IPS-15b (cell line): ENCODE results near the gene NAV2.

Experiments
- H3K27me3 ChIP-seq: one replicate; pipeline ENCODE4 v1.6.1; 2013; ENCODE audit warnings: low read length; ENCODE audit not compliant: control insufficient read depth, insufficient read depth
- H3K36me3 ChIP-seq: one replicate; pipeline ENCODE4 v1.6.1; 2013; ENCODE audit warnings: low read length; ENCODE audit not compliant: control insufficient read depth, insufficient read depth
- H3K4me1 ChIP-seq: one replicate; pipeline ENCODE4 v1.6.1; 2013; ENCODE audit warnings: mild to moderate bottlenecking, low read length; ENCODE audit not compliant: control insufficient read depth, insufficient read depth
- H3K4me3 ChIP-seq: one replicate; pipeline ENCODE4 v1.5.1; 2013; ENCODE audit warnings: low read depth, low read length
- H3K9ac ChIP-seq: one replicate; pipeline ENCODE4 v1.6.1; 2013; ENCODE audit warnings: low read depth, mild to moderate bottlenecking, low read length
- H3K9me3 ChIP-seq: one replicate; pipeline ENCODE4 v1.6.1; 2013; ENCODE audit warnings: mild to moderate bottlenecking, low read length; ENCODE audit not compliant: control insufficient read depth, insufficient read depth

Gene NAV2

GRCh38 chr11:19739872-19740271, 27.2 kb downstream of the NAV2 start:
- H3K36me3 ChIP-seq = no peaks in the 10 kb centered on the region
- H3K27me3 ChIP-seq = no peaks in the 10 kb centered on the region
- H3K9ac ChIP-seq = no peak overlapping the region
- peaks cover 9% of the 10 kb centered on the region for H3K4me1 ChIP-seq
- no peaks in the 10 kb centered on the region for H3K9me3 ChIP-seq
- no peak overlapping the region for H3K4me3 ChIP-seq

- H3K27me3 ChIP-seq = no peaks in the 10 kb centered on the region
- H3K9ac ChIP-seq = no peak overlapping the region
- H3K9me3 ChIP-seq = no peaks in the 10 kb centered on the region
- H3K36me3 ChIP-seq = no peaks in the 10 kb centered on the region
- H3K4me3 ChIP-seq = no peak overlapping the region
- H3K4me1 ChIP-seq = peaks cover 9% of the 10 kb centered on the region
These were observed 27.9 kb downstream of the NAV2 start for GRCh38 chr11:19740586-19740985.

DNA sequence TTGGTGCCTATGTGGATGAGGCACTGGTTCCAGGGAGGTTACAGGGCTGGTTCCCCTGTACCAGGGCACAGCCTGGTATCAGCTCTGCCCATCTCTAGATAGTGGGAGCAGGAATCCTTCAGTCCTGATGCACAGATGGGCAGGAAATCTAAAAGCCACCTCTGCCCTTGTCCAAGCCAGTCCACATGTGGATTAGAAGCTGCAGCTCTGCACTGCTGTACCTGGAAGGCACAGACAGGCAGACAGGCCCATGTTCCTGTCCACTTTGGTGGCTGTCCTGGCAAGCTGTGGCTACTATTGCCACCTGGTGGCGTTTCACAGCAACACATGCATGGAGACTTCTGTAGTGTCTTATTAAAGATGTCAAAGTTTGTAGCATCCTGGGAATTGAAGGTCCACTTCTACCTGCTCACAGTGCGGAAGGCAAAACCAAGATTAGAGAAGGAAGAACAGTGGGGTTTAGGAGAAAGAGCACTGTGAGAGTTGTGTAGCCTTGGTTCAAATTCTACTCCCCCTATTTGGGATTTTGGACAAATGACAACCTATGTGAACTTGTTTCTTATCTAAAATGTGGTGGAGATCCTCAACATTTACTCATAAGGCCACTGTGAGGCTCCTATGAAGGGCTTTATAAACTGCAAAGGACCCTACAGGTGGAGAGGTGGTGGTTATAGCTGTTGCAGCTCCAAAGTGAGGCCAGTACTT, 30.1 kb downstream of the NAV2 start:
- H3K9ac ChIP-seq = no peak overlapping the region
- H3K27me3 ChIP-seq = no peaks in the 10 kb centered on the region
- H3K36me3 ChIP-seq = no peaks in the 10 kb centered on the region
- peaks cover 9% of the 10 kb centered on the region for H3K4me1 ChIP-seq
- H3K9me3 ChIP-seq = no peaks in the 10 kb centered on the region
- H3K4me3 ChIP-seq = no peak overlapping the region

- H3K36me3 ChIP-seq = no peaks in the 10 kb centered on the region
- H3K9ac ChIP-seq = no peak overlapping the region
- no peaks in the 10 kb centered on the region for H3K27me3 ChIP-seq
- H3K4me1 ChIP-seq = peaks cover 9% of the 10 kb centered on the region
- H3K4me3 ChIP-seq = no peak overlapping the region
- no peaks in the 10 kb centered on the region for H3K9me3 ChIP-seq
These were observed 31.0 kb downstream of the NAV2 start for GRCh38 chr11:19743622-19744021.

GRCh38 chr11:19744130-19744529, 31.5 kb downstream of the NAV2 start:
- no peak overlapping the region for H3K9ac ChIP-seq
- H3K36me3 ChIP-seq = no peaks in the 10 kb centered on the region
- H3K4me3 ChIP-seq = no peak overlapping the region
- no peaks in the 10 kb centered on the region for H3K9me3 ChIP-seq
- no peaks in the 10 kb centered on the region for H3K27me3 ChIP-seq
- H3K4me1 ChIP-seq = peaks cover 9% of the 10 kb centered on the region

GRCh38 chr11:19746086-19746485, 33.4 kb downstream of the NAV2 start:
- no peak overlapping the region for H3K9ac ChIP-seq

GRCh38 chr11:19747634-19748033, 35.0 kb downstream of the NAV2 start:
- Histone ChIP-seq H3K4me3 (no peak overlapping the region), H3K9ac (no peak overlapping the region), H3K9me3 (no peaks in the 10 kb centered on the region), H3K36me3 (no peaks in the 10 kb centered on the region), H3K27me3 (no peaks in the 10 kb centered on the region), H3K4me1 (no peaks in the 10 kb centered on the region)

More at GRCh38 chr11:19746086-19746485, 33.4 kb downstream of the NAV2 start:
- Histone ChIP-seq H3K4me3 (no peak overlapping the region), H3K4me1 (no peaks in the 10 kb centered on the region), H3K36me3 (no peaks in the 10 kb centered on the region), H3K27me3 (no peaks in the 10 kb centered on the region), H3K9me3 (no peaks in the 10 kb centered on the region)

- Histone ChIP-seq H3K9me3 (no peaks in the 10 kb centered on the region), H3K4me1 (peaks cover 9% of the 10 kb centered on the region), H3K4me3 (no peak overlapping the region), H3K36me3 (no peaks in the 10 kb centered on the region), H3K27me3 (no peaks in the 10 kb centered on the region), H3K9ac (no peak overlapping the region)
These were observed 38.4 kb downstream of the NAV2 start for GRCh38 chr11:19751055-19751454.

DNA sequence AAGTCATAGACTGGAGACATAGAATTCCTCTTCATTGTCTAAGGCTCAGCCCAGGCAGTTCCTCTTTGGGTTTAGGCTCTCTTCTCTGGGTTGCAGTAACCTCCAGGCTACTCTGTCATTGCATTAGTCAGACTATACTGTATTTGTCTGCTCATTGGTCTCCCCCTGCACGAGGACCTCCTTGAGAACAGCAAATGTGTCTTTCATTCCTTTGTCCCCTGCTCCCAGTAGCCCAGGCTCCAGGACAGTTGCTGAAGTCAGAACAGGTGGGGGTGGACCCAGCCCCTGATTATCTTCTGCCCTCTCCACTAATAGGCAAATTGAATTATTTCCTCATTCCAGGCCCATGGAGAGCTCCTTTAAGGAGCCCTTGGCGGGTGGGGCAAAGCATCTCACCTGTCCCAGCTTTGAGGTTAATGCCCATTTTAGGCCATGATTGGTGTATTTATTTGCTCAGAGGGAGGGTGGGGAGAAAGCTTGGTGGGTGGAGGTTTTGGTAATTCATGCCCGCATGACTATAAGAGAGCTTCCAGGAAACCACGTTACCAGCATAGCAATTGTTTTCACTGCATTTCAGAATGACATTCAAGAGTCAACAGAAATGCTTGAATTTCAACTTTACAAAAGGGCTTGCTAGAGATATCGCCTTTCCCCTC, 40.9 kb downstream of the NAV2 start:
- Histone ChIP-seq H3K36me3 (no peaks in the 10 kb centered on the region), H3K27me3 (no peaks in the 10 kb centered on the region)

DNA sequence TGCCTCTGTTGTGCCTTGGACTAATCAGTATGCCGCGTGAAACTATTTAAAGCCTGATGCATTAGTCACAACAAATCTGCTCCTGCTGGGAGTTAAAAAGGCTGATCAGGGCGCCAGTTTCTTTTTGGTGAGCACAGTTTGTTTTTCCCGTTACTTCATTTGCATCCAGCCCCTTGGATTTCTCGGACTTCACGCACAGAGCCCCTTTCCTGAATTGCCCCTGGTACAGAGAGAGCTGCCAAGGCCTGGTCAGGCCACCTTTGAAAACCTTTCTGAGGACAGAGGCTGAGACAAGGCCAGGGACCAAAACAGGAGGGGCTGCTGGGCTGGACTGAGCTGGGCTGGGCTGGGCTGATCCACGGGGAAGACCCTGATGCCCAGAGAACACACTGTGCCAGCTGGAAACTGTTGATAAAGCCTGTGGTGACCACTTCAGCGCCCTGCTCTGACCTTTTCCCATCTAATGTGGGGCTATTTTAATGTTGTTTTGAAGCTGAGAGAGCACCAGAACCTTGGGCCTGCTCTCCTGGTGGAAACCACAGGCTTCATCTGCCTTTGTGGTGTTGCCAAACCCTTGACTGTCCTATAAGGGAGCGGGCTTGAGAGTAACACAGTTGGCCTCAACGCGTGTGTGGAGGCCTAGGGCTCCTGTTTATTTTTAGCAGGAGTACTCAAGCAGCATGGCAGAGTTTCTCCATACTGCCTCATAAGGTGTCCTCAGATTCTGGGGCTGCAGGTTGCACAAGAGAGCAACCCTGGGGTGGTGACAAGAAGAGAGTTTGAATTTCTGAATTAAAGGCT, 44.2 kb downstream of the NAV2 start:
- no peak overlapping the region for H3K9ac ChIP-seq
- no peak overlapping the region for H3K4me3 ChIP-seq

More for the DNA sequence above, 40.9 kb downstream of the NAV2 start:
- Histone ChIP-seq H3K4me3 (no peak overlapping the region), H3K9me3 (no peaks in the 10 kb centered on the region), H3K4me1 (peaks cover 9% of the 10 kb centered on the region), H3K9ac (no peak overlapping the region)

DNA sequence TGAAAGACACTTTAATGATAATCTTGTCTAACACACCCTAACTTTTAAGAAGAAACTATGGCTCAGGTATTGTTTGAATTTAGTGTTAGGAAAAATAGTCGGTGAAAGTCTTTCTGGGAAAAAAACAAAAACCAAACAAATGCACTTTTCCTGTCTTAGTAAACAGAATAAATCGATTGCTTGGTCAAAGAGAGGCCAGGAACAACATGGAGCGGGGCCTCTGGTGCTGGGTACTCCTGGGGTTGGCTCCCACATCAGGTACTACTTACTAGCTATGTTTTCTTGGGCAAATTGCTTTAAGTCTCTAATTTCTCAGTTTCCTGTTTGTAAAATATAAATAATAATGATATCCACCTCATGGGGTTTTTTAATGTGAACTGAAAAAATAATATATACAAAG, 46.8 kb downstream of the NAV2 start:
- H3K4me1 ChIP-seq = peaks cover 6% of the 10 kb centered on the region
- H3K9ac ChIP-seq = no peak overlapping the region
- H3K36me3 ChIP-seq = no peaks in the 10 kb centered on the region
- no peaks in the 10 kb centered on the region for H3K27me3 ChIP-seq
- no peak overlapping the region for H3K4me3 ChIP-seq
- no peaks in the 10 kb centered on the region for H3K9me3 ChIP-seq

More for the DNA sequence above, 44.2 kb downstream of the NAV2 start:
- H3K27me3 ChIP-seq = no peaks in the 10 kb centered on the region
- H3K4me1 ChIP-seq = peaks cover 12% of the 10 kb centered on the region
- H3K36me3 ChIP-seq = no peaks in the 10 kb centered on the region
- H3K9me3 ChIP-seq = no peaks in the 10 kb centered on the region
